Measurements from ENCODE around the gene ARFIP1.
"Not testable (repeated sequence)": the region's sequence is repeated elsewhere in the genome, so short reads cannot be mapped to it uniquely, and the experiment has no call there.

Gene ARFIP1

DNA sequence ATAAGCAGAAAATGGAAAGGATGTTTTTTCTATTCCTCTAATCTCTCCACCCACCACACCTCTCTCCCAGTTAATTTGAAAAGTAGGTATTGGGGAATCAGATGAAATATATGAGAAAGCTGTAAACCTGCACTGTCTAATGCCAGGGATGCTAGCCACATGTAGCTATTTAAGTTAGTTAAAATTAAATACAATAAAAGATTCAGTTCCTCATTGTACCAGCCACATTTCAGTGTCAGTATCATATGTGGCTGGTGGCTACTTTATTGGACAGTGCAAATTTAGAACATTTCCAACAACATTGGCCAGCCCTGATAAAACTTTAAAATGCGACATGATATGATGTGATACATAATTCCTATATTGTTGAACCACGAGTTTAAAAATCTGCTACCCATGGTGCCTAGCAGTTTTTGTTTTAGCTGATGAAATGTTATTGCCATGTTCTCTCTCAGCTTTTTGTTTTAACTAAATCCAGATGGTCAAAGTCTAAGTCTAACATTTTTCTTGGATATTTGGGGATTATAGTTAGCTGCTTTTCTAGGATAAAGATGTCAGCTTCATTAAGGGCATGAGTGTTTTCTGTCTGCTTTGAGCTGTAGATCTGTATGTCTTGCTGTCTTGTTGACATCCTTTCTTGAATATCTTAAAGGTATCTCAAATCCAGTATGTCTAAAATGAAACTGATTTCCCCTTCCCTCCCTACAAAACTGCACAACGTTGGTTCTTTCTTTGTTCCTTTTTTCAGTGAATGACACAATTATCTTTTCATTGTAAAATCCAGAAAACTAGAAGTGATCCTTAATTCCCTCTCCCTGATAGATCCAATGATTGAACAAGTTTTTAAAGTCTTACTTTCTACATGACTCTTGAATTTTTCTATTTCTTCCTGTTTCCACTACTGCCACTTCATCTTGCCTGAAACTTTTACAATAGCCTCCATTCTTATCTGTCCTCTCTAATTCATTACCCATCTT, 6.2 kb downstream of the ARFIP1 start:
- no peak for DNase-seq

DNA sequence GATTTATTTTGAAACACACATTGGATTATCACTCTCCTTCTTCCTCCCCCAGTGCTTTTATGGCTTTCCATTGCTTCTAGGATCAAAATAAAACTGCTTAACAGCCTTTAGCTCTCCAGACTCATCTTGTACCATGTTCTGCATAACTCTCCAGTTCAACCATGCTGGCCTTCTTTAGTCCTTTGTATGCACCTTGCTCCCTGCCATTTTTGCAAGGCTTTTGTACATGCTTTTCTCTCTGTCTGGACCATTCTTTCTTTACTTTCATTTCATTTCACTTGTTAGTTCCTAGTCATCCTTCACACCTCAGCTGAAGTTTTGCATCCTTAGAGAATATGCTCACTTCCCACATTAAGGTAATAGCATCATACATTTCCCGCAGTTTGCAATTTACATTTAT, 6.9 kb downstream of the ARFIP1 start:
- DNase-seq: no peak

DNA sequence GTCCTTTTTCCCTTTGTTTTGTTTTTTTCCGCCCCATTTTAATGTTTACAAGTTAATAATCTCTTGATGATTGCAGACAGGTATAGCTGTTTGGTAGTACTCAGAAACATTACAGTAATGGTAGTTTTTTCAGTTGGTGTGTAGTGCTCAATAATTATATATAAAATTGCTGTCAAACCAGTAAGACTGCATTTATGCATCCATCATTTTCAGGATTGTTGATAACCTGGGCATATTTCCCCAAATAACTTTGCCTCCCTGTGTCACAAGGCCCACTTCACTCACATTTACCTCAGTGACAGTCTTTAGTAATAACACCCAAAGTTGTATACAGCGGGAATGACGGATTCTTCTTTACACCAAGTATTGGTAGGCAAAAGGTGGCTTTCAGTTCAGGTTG, 16.1 kb downstream of the ARFIP1 start:
- no peak for DNase-seq

DNA sequence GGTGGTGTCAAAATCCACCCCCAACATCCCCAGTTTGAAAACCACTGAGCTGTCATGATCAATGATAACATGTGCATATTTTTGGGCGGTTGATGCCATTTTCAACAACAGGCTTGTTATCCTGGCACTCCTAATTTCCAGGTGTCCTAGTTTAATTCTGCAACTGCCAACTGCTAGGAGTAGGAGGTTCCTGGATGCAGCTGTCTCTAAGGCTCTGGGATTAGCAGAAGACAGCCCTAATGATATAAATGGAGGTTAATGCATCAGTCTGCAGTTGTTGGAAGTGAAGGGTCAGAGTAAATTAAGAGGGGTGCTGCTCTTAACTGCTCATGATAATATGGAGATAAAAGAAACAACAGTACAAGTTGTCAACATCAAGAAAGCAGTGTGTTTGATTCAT, 23.8 kb downstream of the ARFIP1 start:
- DNase-seq: no peak

DNA sequence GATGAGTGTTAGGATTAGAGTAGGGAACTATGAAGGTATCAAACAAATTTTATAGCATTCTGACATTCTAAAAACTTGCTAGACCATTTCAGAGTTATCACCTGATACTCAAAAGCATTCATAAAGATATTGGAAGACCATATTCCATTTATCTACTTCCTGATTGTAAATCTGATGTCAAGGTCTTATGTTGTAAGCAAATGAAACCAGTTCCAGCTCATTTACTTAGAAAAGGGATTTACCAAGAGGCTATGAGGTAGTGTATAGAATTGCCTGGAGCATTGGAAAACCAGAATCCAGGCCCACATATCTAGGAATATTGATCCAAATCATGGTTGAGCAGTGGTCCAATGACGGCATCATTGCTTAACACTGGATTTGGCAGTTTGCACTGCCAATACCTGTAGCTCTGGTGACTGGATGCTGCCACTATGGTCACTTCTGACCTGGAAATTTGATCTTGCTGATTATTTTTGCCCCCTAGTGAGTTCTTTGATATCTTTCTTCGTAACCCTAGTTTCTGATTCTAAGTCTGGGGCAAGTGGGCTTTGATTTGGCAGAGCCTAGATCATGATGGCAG, 25.4 kb downstream of the ARFIP1 start:
- DNase-seq: no peak

DNA sequence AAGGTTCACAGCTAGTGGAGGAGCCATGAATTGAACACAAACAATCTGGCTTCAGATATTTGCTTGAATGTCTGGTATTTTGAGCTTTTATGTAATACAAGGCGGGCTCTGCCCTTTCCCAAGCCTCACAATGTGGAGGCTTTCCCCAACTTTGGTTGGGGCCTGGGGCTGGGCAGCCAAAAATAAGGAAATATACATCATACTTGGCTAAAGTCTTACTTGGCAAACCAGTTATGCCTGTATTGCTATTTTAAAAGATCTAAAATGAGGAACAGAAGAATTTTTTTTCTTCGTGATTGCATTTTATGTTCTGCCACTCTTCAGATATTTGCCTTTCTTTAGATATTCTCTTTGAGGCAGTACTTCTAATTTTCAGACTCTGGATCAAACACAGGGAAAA, 26.1 kb downstream of the ARFIP1 start:
- no peak for DNase-seq

DNA sequence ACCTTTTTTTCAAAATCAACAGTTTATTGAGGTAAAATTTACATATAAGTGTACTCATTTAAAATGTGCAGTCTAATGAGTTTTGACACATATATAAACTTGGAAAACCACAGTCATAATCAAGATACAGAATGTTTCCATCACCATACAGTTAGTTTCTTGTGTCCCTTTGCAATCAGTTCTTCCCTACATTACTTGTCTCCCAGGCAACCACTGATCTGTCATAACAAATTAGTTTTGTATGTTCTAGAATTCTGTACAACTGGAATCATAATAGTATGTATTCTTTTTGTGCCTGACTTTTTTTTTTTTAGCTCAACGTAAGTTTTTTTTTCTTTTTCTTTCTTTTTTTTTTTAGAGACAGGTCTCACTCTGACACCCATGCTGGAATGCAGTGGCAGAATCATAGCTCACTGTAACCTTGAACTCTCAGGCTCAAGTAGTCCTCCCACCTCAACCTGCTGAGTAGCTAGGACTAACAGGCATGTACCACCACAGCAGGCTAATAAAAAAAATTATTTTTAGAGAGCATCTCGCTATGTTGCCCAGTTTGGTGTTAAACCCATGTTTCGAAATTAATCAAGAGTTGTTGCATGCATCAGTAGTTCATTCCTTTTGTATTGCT, 26.9 kb downstream of the ARFIP1 start:
- no peak for DNase-seq

DNA sequence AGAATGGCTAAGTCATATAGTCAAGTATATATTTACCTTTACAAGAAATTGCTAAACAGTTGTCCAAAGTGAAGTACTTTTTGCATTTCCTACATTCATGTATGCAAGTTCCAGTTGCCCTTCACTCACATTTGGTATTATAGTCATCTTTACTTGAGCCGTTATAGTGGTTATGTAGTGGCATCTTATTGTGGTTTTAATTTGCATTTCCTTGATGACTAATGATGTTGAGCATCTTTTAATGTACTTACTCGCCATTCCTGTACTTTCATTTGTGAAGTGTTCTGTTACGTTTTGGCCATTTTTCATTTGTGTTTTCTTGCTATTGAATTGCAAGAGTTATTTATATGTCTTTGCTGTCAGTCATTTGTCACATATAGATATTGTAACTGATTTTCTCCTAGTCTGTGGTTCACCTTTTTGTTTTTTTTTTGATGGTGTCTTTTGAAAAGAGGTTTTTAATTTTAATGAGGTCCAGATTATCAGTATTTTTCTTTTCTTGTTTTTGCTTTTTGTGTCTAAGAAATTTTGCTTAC, 27.6 kb downstream of the ARFIP1 start:
- DNase-seq: no peak

DNA sequence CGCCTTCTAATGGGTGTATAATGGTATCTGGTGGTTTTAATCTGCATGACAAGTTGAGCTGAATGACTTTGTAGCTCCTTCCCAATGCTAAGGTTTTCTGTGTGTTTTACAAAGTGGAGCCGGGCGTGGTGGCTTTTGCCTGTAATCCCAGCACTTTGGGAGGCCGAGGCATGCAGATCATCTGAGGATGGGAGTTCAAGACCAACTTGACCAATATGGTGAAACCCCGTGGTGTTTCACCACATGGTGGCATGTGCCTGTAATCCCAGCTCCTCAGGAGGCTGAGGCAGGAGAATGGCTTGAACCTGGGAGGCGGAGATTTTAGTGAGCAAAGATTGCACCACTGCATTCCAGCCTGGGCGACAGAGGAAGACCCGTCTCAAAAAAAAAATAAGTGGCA, 28.9 kb downstream of the ARFIP1 start:
- no peak for DNase-seq

DNA sequence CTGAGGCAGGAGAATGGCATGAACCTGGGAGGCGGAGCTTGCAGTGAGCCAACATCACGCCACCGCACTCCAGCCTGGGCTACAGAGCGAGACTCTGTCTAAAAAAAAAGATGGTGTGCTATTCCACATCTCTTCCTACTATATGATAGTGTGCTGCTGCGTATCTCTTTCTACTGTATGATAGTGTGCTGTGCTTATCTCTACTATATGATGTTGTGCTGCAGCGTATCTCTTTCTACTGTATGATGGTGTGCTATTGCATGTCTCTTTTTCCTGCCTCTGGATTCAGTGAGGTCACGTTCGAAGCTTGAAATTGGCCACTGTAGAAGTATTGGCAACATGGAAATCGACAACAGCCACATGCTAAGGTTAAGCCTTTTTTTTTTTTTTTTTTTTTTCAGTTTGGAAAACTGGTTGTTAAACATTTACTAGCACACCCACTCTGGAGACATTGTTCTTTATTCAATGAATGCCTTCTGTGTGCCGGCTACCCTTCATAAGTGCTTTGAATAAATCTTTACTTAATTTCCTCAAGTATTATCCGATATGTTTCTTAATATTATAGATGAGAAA, 31.0 kb downstream of the ARFIP1 start:
- DNase-seq: no peak

DNA sequence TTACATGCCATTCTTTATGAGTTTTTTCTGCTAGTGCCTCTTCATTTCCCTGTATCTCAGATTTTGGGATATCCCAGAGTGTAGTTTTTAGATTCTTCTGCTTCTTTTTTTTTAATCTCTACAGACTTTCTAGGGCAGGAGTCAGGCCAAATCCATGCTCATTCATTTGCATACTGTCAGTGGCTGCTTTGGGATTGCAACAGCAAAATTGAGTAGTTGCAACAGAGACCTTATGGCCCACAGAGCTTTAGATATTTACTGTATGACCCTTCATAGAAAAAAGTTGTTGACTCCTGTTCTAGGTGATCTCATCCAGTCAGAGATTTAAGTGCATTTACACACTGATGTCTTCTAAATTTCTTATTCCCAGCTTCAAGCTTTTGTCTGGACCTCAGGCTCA, 35.3 kb downstream of the ARFIP1 start:
- DNase-seq: no peak

DNA sequence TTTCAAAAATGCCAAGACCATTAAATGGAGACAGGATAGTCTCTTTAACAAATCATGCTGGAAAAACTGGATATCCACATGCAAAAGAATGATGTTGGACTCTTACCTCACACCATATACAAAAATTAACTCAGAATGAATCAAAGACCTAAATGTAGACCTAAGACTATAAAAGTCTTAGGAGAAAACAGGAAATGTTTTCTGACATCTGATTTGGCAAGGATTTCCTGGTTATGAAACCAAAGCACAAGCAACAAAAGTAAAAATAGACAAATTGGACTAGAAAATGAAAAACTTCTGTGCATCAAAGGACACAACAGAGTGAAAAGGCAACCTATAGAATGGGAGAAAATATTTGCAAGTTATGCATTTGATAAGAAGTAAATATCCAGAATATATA, 37.6 kb downstream of the ARFIP1 start:
- no peak for DNase-seq

DNA sequence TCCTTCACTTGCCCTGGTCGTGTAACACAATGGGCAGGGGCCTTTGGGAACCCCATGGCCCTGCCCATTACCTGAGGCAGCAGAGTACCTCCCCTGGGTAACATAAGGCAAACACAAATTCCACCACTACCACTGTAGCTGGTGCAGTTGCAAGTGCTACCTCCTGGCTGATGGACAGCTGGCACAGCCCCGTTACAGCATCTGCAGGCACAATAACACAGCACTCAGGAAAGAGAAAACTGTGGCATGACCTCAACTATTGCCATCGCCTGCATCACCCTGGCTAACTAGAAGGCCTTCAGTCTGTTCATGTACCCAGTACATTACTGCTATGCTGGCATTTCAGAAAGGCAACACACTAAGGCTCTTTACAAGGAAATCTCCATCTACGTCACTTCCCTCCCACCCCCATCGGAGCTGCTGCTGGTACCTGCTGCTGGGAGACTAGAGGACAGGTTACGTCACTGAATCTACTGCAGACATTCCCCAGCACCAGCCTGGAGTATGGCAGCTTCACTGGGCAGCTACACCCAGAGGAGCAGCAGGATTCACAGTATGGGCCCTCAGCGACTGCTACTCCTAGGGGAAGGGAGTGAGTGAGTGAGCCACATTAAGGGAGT, 39.4 kb downstream of the ARFIP1 start:
- no peak for DNase-seq

DNA sequence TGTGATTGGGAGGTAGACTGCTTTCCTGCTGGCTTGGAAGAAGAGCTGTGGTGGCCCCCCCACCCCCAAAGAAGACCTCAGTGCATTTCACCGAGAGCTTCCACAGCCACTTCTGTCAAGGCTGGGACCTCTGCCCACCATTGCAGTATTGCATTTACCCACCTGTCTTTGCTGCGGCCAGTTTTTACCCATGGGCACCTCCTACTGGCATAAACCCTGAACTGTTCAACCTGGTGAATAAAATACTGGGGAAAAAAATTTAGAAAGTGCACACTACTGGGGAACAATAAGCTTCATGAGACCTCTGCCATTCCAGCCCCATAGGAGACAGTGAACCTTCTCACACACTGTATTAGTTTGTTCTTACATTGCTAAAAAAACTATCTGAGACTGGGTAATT, 40.3 kb downstream of the ARFIP1 start:
- DNase-seq: no peak

DNA sequence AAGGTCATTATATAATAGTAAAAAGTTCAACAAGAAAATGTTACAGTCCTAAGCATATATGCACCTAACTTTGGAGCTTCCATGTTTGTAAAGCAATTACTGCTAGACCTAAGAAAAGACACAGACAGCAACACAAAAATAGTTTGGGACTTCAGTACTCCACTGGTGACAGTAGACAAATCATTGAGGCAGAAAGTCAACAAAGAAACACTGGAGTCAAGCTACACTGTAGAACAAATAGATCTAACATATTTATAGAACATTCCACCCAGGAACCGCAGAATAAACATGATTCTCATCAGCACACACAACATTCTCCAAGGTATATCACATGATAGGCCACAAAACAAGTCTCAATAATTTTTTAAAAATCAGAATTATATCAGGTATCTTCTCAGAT, 42.6 kb downstream of the ARFIP1 start:
- DNase-seq: no peak

DNA sequence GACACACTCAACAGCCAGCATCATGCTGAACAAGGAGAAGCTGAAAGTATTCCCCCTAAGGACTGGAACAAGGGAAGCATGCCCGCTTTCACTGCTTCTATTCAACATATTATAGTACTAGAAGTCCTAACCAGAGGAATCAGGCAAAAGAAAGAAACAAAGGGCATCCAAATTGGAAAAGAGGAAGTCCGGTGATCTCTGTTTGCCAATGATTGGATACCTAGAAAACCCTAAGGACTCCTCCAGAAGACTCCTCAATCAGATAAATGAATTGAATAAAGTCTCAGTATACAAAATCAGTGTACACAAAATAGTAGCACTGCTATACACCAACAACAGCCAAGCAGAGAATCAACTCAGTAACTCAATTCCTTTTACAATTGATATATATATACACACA, 44.8 kb downstream of the ARFIP1 start:
- DNase-seq: no peak

DNA sequence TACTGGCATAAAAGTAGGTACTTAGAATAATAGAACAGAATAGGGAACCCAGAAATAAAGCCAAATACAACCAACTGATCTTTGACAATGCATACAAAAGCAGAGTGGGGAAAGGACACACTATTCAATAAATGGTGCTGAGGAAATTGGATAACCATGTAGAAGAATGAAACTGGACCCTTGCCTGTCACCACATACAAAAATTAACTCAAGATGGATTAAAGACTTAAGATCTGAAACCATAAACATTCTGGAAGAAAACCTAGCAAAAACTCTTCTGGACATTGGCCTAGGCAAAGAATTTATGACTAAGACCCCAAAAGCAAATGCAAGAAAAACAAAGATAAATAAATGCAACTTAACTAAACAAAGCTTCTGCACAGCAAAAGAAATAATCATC, 45.6 kb downstream of the ARFIP1 start:
- DNase-seq: no peak

DNA sequence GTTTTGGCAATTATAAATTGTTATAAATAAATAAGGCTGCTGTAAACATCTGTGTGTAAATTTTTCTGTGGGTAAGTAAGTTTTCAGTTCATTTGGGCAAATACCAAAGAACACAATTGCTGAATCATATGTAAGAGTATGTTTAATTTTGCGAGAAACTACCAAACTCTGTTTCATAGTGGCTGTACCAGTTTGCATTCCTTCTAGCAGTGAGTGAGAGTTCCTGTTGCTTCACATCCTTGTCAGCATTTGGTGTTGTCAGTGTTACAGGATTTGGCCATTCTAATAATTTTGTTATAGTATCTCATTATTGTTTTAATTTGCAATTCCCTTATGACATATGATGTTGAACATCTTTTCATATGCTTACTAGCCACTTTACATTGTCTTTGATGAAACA, 48.4 kb downstream of the ARFIP1 start:
- no peak for DNase-seq

DNA sequence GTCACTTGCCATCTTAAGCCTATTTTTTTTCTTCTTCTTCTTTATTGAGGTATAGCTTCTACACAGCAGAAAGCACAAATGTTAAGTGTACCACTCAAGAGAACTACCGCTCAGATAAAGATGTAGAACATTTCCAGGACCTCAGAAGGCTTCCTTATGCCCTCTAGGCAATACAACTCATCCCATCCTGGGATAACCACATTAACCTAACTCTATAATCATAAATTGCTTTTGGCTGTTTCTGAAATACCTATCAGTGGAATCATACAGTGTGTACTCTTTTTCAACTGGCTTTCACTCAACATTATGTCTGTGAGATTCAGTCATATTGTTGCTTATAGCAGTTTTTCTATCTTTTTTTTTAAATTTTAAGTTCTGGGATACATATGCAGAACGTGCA, 51.7 kb downstream of the ARFIP1 start:
- DNase-seq: no peak

DNA sequence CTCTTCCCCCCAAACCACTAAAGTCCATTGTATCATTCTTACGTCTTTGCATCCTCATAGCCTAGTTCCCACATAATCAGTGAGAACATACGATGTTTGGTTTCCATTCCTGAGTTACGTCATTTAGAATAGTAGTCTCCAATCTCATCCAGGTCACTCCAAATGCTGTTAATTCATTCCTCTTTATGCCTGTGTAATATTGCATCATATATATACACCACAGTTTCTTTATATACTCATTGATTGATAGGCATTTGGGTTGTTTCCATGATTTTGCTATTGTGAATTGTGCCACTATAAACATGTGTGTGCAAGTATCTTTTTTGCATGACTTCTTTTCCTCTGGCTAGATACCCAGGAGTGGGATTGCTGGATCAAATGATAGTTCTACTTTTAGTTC, 57.2 kb downstream of the ARFIP1 start:
- DNase-seq: no peak

DNA sequence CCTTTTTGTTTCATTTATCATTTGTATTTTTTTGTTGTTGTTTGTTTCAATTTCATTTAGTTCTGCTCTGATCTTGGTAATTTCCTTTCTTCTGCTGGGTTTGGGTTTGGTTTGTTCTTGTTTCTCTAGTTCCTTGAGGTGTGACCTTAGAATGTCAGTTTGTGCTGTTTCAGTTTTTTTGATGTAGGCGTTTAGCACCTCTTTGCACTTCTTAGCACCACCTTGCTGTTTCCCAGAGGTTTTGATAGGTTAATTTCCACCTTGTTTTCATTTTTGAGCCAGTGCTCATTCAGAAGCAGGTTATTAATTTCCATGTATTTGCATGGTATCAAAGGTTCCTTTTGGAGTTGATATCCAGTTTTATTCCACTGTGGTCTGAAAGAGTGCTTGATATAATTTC, 60.0 kb downstream of the ARFIP1 start:
- DNase-seq: not testable (repeated sequence)

DNA sequence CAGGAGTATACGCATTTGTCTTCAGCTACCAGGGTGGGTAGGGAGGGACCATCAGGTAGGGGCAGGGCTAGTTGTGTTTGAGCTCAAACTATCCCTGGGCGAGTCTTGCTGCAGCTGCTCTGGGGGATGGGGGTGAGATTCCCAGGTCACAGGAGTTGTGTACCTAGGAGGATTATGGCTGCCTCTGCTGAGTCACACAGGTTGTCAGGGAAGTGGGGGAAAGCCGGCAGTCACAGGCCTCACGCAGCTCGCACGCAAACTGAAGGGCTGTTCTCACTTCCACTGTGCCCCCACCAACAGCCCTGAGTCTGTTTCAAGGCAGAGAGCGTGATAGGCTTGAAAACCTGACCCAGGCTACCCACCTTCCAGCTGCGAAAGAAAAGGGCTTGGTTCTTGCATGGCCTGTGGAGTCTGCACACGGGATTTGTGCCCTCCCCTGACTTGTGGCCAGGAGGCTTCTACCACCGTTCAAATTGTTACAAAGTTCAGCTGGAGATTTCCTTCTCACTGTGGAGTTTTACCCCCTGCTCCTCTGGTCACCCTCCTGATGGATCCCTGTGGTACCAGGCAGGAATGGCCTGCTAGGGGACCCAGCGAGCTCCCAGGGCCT, 63.8 kb downstream of the ARFIP1 start:
- no peak for DNase-seq

DNA sequence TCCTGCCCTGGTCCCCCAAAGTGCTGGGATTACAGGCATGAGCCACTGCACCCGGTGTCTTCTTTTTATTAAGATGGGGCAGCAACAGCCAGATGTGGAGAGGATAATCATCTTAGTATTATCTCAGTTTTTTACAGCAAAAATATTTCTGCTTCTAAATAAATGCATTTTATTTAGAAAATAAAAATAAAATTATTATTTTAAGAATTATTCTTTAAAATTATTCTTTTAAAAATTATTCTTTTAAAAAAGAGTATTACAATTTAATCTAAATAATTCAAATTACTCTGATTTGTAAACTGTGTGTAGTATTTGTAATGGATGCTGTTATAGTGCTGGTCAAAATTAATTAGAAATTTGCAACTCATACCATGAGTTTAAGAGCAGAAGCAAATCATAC, 67.6 kb downstream of the ARFIP1 start:
- DNase-seq: no peak

Measured in islet precursor cell (in vitro differentiated cells).